A375 (cell line): Measurements from ENCODE around the gene AGTRAP. TPM values are rescaled to one million over a fixed set of nuclear protein-coding genes. Genes with fewer than 3 reads are reported as not detected.

Experiments used
- total RNA-seq: library from RNA; depleted of rRNA; stranded (reverse); fragments of >200 nt; shearing (Covaris generic); gene quantifications from 2 replicates; pipeline ENCODE4 v1.2.3, GENCODE V29; 2014; rRNA removed

Gene AGTRAP
- total RNA-seq: 40.3 and 57.6 TPM in 2 replicates

GRCh38 chr1:11735854-11736745 is at the start of gene AGTRAP:
AGTRAP (plus strand) TSS chr1:11736136; CDS start chr1:11736209, 73 bp downstream.

GRCh38 chr1:11691302-11691914 is 44.5 kb upstream of the AGTRAP start, which contains the start of gene DRAXIN:
DRAXIN (plus strand) TSS chr1:11691710; CDS start chr1:11706259, 14,549 bp downstream.

GRCh38 chr1:11761988-11762406 is 26.1 kb downstream of the AGTRAP start, which contains the start of gene C1orf167:
C1orf167 (plus strand) TSS chr1:11762193; CDS start chr1:11764401, 2,208 bp downstream.

Other genes starting within 250 kb of the AGTRAP start
- 0.68 and 2.0 TPM in 2 replicates for gene FBXO2, start 81.7 kb upstream of the AGTRAP start, total RNA-seq
- 6.7 and 11.0 TPM in 2 replicates for gene FBXO44, start 81.3 kb upstream of the AGTRAP start, total RNA-seq
- gene FBXO6, start 71.9 kb upstream of the AGTRAP start, total RNA-seq: 8.0 and 8.3 TPM in 2 replicates
- gene MAD2L2, start 55.0 kb upstream of the AGTRAP start, total RNA-seq: 91.0 and 100 TPM in 2 replicates
- 0.04 TPM in 1 of 2 replicates, not detected in the other for gene DRAXIN, start 44.4 kb upstream of the AGTRAP start, total RNA-seq
- gene C1orf167, start 26.1 kb downstream of the AGTRAP start, total RNA-seq: 1.3 TPM in 1 of 2 replicates, not detected in the other
- gene MTHFR, start 69.8 kb downstream of the AGTRAP start, total RNA-seq: 14.3 and 14.4 TPM in 2 replicates
- 8.9 and 9.5 TPM in 2 replicates for gene CLCN6, start 70.1 kb downstream of the AGTRAP start, total RNA-seq
- gene NPPA, start 111.6 kb downstream of the AGTRAP start, total RNA-seq: not detected in 2 replicates
- gene NPPB, start 122.8 kb downstream of the AGTRAP start, total RNA-seq: 0.30 TPM in 1 of 2 replicates, not detected in the other
- 45.3 and 51.8 TPM in 2 replicates for gene KIAA2013, start 190.3 kb downstream of the AGTRAP start, total RNA-seq
- gene PLOD1, start 198.6 kb downstream of the AGTRAP start, total RNA-seq: 176 and 183 TPM in 2 replicates
- gene MFN2, start 244.3 kb downstream of the AGTRAP start, total RNA-seq: 55.5 and 58.3 TPM in 2 replicates